SK-N-SH treated with all-trans-retinoic acid at 6 μM for 48 hours (cell line): ENCODE data around the gene ANO8.
A peak's percentile ranks its signal among the peaks of the same experiment; 100 is the strongest.

Experiments
- ATAC-seq: fragments of 200-7000 bp; cut with Tn5 transposase; 3 replicates; pipeline ENCODE4 v1.9.1; 2020; ENCODE audit warnings: mild to moderate bottlenecking, moderate library complexity
- BACH2 ChIP-seq: fragments of 250-450 bp; sonication (Bioruptor Pico); IDR thresholded peaks from 2 replicates; pipeline ENCODE4 v1.9.0; 2021; ENCODE audit warnings: mild to moderate bottlenecking, borderline replicate concordance
- CREB5 ChIP-seq: fragments of 250-450 bp; sonication (Bioruptor Pico); IDR thresholded peaks from 2 replicates; pipeline ENCODE4 v1.5.1; 2020; ENCODE audit warnings: low read depth, mild to moderate bottlenecking, moderate library complexity
- CSDC2 ChIP-seq: fragments of 250-450 bp; sonication (Bioruptor Pico); IDR thresholded peaks from 2 replicates; pipeline ENCODE4 v1.5.0; 2020; ENCODE audit warnings: mild to moderate bottlenecking, moderate library complexity
- ESRRG ChIP-seq: fragments of 250-450 bp; sonication (Bioruptor Pico); IDR thresholded peaks from 2 replicates; pipeline ENCODE4 v1.6.1; 2021; ENCODE audit warnings: mild to moderate bottlenecking
- GLIS3 ChIP-seq: fragments of 250-450 bp; sonication (Bioruptor Pico); IDR thresholded peaks from 2 replicates; pipeline ENCODE4 v1.5.0; 2020; ENCODE audit warnings: mild to moderate bottlenecking, moderate library complexity
- OSR1 ChIP-seq: fragments of 250-450 bp; sonication (Bioruptor Pico); IDR thresholded peaks from 2 replicates; pipeline ENCODE4 v1.8.0; 2022; ENCODE audit warnings: moderate library complexity, mild to moderate bottlenecking, inconsistent platforms
- PPARA ChIP-seq: fragments of 250-450 bp; sonication (Bioruptor Pico); IDR thresholded peaks from 2 replicates; pipeline ENCODE4 v1.5.0; 2020; ENCODE audit warnings: mild to moderate bottlenecking, borderline replicate concordance
- RARB ChIP-seq: fragments of 250-450 bp; sonication (Bioruptor Pico); IDR thresholded peaks from 2 replicates; pipeline ENCODE4 v1.8.0; 2021; ENCODE audit warnings: mild to moderate bottlenecking, moderate library complexity
- SNAI2 ChIP-seq: fragments of 250-450 bp; sonication (Bioruptor Pico); IDR thresholded peaks from 2 replicates; pipeline ENCODE4 v1.5.0; 2020; ENCODE audit warnings: mild to moderate bottlenecking, moderate library complexity
- TCF4 ChIP-seq: fragments of 250-450 bp; sonication (Bioruptor Pico); IDR thresholded peaks from 2 replicates; pipeline ENCODE4 v1.8.0; 2021; ENCODE audit warnings: mild to moderate bottlenecking, moderate library complexity, borderline replicate concordance
- TOX ChIP-seq: fragments of 250-450 bp; sonication (Bioruptor Pico); IDR thresholded peaks from 2 replicates; pipeline ENCODE4 v1.8.0; 2021; ENCODE audit warnings: mild to moderate bottlenecking, moderate library complexity, borderline replicate concordance
- TSHZ2 ChIP-seq: fragments of 250-450 bp; sonication (Bioruptor Pico); IDR thresholded peaks from 2 replicates; pipeline ENCODE4 v1.5.0; 2020; ENCODE audit warnings: mild to moderate bottlenecking, moderate library complexity
- ZFP3 ChIP-seq: fragments of 250-450 bp; sonication (Bioruptor Pico); IDR thresholded peaks from 2 replicates; pipeline ENCODE4 v1.5.0; 2020; ENCODE audit warnings: mild to moderate bottlenecking, moderate library complexity
- ZFP30 ChIP-seq: fragments of 450-650 bp; formaldehyde crosslinking; IDR thresholded peaks from 2 replicates; pipeline ENCODE4 v1.5.0; 2022; ENCODE audit warnings: mild to moderate bottlenecking, moderate library complexity
- ZNF565 ChIP-seq: fragments of 450-650 bp; formaldehyde crosslinking; conservative IDR thresholded peaks from 2 replicates; pipeline ENCODE4 v1.5.0; 2020; ENCODE audit warnings: low read depth, mild to moderate bottlenecking, moderate library complexity
- ZNF8 ChIP-seq: fragments of 450-650 bp; formaldehyde crosslinking; IDR thresholded peaks from 2 replicates; pipeline ENCODE4 v1.5.0; 2020; ENCODE audit warnings: mild to moderate bottlenecking, moderate library complexity

The ANO8 gene

GRCh38 chr19:17336872-17337674 is 2.4 kb upstream of the ANO8 start, which contains the start of gene GTPBP3:
Gene GTPBP3 (plus strand): TSS chr19:17337553. CDS start chr19:17337612, 59 bp downstream.
- TF ChIP-seq TSHZ2 (CRISPR knock-in tag): no peak
- no peak for TF ChIP-seq RARB (CRISPR knock-in tag)
- 0 out of 2 replicates have a peak, but pooled peaks have one; percentile 66 for TF ChIP-seq BACH2 (CRISPR knock-in tag)
- TF ChIP-seq ZFP3: peak; percentile 91; the same call in 1 of the 2 replicates
- peak; percentile 91 for ATAC-seq

GRCh38 chr19:17335575-17335974 is 920 bp upstream of the ANO8 start:
- TF ChIP-seq ZNF565 (CRISPR knock-in tag) (no peak), ZNF8 (CRISPR knock-in tag) (no peak), TOX (no peak), SNAI2 (no peak), TCF4 (CRISPR knock-in tag) (no peak), ESRRG (CRISPR knock-in tag) (no peak), ZFP3 (no peak), CSDC2 (no peak), TSHZ2 (CRISPR knock-in tag) (no peak), CREB5 (no peak)
- ATAC-seq: no peak

GRCh38 chr19:17333611-17334413 is 843 bp downstream of the ANO8 start:
- ATAC-seq: no peak
- TF ChIP-seq TCF4 (CRISPR knock-in tag) (no peak), ZNF565 (CRISPR knock-in tag) (no peak), GLIS3 (no peak), ZFP30 (no peak), OSR1 (CRISPR knock-in tag) (no peak), TOX (no peak)

- no peak for ATAC-seq
- TF ChIP-seq ZNF565 (CRISPR knock-in tag) (no peak), CSDC2 (no peak), PPARA (no peak), GLIS3 (no peak)
Measured at GRCh38 chr19:17332677-17333581, 1.7 kb downstream of the ANO8 start.

GRCh38 chr19:17332360-17332676 is 2.3 kb downstream of the ANO8 start:
- ATAC-seq: no peak
- TF ChIP-seq CREB5: no peak
